ENCODE results near the gene OR8A1. TPM values are rescaled to one million over a fixed set of nuclear protein-coding genes. Genes with fewer than 3 reads are reported as not detected.

OR8A1 gene
- total RNA-seq, 4 donors from 2014 or later: not detected

DNA sequence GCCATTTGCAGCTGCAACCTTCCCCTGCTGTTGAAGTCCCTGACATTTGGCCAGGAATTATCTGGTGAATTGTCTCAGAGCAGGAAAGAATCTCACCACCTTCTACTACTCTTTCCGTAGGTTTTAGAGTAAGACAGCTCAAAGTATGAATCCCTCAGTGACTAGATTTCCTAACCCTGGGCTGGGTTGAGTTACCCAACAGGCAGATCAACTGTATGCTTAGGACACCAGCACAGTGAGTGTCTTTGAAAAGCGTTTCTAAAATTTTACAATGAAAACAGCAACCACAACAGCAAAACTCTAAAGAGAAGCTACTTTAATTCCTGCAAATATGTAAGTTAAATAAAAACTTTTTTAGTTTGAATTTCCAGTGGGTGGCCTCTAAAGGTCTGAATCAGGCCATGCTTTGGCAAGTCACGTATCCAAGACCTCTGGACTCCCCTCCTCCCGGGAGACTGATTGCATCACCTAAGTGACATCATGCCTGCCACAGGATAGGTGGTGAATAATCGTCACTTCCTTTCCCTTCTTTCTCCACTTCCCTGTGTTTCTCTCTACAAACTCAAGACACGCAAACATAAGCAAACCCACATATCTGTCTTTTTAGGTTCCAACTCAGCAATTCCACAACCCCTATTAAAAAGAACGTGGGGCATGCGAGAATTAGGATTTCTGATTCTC, 34.1 kb upstream of the OR8A1 start:
- intact Hi-C loops (cut with DNase I): no loop called here
- H3K4me1 ChIP-seq: peaks cover 0 to 7% (median 0%) of the 10 kb centered on the region in 4 donors
- no peaks in the 10 kb centered on the region for H3K9me3 ChIP-seq
- no peak for TF ChIP-seq POLR2A (IDR thresholded peaks at IDR 0.05; ENCODE audit: low read depth)
- TF ChIP-seq, protein P1, sequence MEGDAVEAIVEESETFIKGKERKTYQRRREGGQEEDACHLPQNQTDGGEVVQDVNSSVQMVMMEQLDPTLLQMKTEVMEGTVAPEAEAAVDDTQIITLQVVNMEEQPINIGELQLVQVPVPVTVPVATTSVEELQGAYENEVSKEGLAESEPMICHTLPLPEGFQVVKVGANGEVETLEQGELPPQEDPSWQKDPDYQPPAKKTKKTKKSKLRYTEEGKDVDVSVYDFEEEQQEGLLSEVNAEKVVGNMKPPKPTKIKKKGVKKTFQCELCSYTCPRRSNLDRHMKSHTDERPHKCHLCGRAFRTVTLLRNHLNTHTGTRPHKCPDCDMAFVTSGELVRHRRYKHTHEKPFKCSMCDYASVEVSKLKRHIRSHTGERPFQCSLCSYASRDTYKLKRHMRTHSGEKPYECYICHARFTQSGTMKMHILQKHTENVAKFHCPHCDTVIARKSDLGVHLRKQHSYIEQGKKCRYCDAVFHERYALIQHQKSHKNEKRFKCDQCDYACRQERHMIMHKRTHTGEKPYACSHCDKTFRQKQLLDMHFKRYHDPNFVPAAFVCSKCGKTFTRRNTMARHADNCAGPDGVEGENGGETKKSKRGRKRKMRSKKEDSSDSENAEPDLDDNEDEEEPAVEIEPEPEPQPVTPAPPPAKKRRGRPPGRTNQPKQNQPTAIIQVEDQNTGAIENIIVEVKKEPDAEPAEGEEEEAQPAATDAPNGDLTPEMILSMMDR (IDR thresholded peaks at IDR 0.05): no peak
- no peak for TF ChIP-seq POLR2AphosphoS5 (IDR thresholded peaks at IDR 0.05)
- TF ChIP-seq EP300 (IDR thresholded peaks at IDR 0.05): no peak
- no peak overlapping the region for H3K27ac ChIP-seq (replicated peaks in 1 of 4)
- H3K27me3 ChIP-seq: peaks cover 0 to 6% (median 0%) of the 10 kb centered on the region in 4 donors
- H3K36me3 ChIP-seq: no peaks in the 10 kb centered on the region
- no peak overlapping the region for H3K4me3 ChIP-seq
- DNase-seq (ENCODE audit: extremely low spot score): no peak
- 78% methylated on average over 8 of the region's 8 CpGs for WGBS

DNA sequence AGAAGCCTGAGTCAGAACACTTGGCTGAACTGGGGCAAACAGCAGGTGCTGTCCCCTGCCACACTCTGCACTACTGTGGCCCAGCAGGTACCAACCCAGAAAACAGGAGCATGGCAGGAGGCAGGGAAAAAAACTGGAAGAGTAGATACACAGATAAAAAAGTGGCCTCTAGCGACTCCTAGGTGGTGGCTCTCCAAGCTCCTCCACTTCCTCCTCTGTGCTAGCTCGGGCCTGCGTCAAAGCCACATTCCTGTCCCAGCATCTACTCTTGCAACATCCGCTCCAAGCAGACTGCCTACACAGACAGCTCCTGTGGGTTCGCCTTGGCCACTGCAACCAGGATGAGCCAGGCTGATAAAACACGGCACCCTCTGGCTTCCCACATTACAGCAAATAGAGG, 33.3 kb upstream of the OR8A1 start:
- no peak overlapping the region for H3K27ac ChIP-seq (replicated peaks in 1 of 4)

DNA sequence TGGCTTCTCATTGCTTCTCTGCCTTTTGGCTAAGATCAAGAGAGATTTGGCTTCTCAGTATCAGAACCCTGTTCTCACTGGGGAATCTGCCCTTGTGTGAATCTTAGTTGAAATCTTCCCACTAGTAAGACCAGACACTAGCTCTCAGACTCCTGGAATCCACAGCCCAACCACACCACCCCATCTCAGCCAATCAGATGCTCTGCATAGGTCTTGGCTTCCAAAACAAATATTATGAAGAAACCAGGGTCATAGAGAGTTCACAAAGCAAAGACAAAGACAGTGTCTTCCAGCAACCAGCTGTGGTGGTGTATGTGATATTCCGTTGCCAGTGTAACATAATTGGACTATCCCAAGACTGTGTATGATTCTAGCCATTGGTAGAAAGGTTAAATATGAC, 31.8 kb upstream of the OR8A1 start:
- Histone ChIP-seq H3K4me3 (no peak overlapping the region), H3K36me3 (no peaks in the 10 kb centered on the region), H3K4me1 (peaks cover 0 to 7% (median 0%) of the 10 kb centered on the region in 4 donors), H3K27ac (replicated peaks in 1 of 4) (no peak overlapping the region), H3K27me3 (peaks cover 0 to 6% (median 0%) of the 10 kb centered on the region in 4 donors), H3K9me3 (no peaks in the 10 kb centered on the region)
- intact Hi-C loops (cut with DNase I): no loop called here
- TF ChIP-seq EP300 (IDR thresholded peaks at IDR 0.05): no peak
- no peak for TF ChIP-seq POLR2AphosphoS5 (IDR thresholded peaks at IDR 0.05)
- TF ChIP-seq POLR2A (IDR thresholded peaks at IDR 0.05; ENCODE audit: low read depth): no peak
- TF ChIP-seq, protein P1 (IDR thresholded peaks at IDR 0.05): no peak
- 55% methylated on average over 1 of the region's 1 CpG for WGBS
- DNase-seq (ENCODE audit: extremely low spot score): no peak

More for the DNA sequence above, 33.3 kb upstream of the OR8A1 start:
- Histone ChIP-seq H3K27me3 (peaks cover 0 to 6% (median 0%) of the 10 kb centered on the region in 4 donors), H3K4me1 (peaks cover 0 to 7% (median 0%) of the 10 kb centered on the region in 4 donors), H3K36me3 (no peaks in the 10 kb centered on the region), H3K4me3 (no peak overlapping the region), H3K9me3 (no peaks in the 10 kb centered on the region)
- TF ChIP-seq, protein P1 (IDR thresholded peaks at IDR 0.05): no peak
- no peak for TF ChIP-seq POLR2AphosphoS5 (IDR thresholded peaks at IDR 0.05)
- no peak for TF ChIP-seq EP300 (IDR thresholded peaks at IDR 0.05)
- no peak for TF ChIP-seq POLR2A (IDR thresholded peaks at IDR 0.05; ENCODE audit: low read depth)
- WGBS: 47% methylated on average over 6 of the region's 6 CpGs
- no peak for DNase-seq (ENCODE audit: extremely low spot score)
- intact Hi-C loops (cut with DNase I): no loop called here

DNA sequence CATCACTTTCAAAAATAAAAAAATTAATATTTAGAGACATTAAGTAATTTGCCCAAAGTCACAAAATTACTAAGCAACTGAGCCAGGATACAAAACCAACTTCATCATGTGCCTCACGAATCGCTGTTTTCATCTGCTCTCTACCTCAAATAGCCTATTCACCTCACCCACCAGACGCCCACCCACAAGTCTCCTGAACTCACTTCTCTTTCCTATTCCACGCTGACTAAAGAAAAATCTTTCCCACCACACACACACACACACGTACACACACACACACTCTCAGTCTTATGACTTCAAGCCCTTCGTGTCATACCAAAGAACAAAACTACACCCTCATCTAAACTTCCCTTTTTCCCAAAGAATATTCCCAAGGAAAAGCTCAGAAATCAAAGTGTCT, 28.6 kb upstream of the OR8A1 start:
- Histone ChIP-seq H3K27ac (replicated peaks in 1 of 4) (no peak overlapping the region), H3K4me3 (no peak overlapping the region), H3K9me3 (no peaks in the 10 kb centered on the region), H3K27me3 (peaks cover 0 to 4% (median 0%) of the 10 kb centered on the region in 4 donors), H3K36me3 (no peaks in the 10 kb centered on the region), H3K4me1 (peaks cover 0 to 7% (median 0%) of the 10 kb centered on the region in 4 donors)
- TF ChIP-seq, protein P1 (IDR thresholded peaks at IDR 0.05): no peak
- TF ChIP-seq POLR2AphosphoS5 (IDR thresholded peaks at IDR 0.05) (no peak), EP300 (IDR thresholded peaks at IDR 0.05) (no peak), POLR2A (IDR thresholded peaks at IDR 0.05; ENCODE audit: low read depth) (no peak)
- 84% methylated on average over 6 of the region's 6 CpGs for WGBS
- no peak for DNase-seq (ENCODE audit: extremely low spot score)
- intact Hi-C loops (cut with DNase I): no loop called here

All from esophagus muscularis mucosa (tissue), 4 donors.